ENCODE measurements around the gene ALKBH2.

Gene ALKBH2

DNA sequence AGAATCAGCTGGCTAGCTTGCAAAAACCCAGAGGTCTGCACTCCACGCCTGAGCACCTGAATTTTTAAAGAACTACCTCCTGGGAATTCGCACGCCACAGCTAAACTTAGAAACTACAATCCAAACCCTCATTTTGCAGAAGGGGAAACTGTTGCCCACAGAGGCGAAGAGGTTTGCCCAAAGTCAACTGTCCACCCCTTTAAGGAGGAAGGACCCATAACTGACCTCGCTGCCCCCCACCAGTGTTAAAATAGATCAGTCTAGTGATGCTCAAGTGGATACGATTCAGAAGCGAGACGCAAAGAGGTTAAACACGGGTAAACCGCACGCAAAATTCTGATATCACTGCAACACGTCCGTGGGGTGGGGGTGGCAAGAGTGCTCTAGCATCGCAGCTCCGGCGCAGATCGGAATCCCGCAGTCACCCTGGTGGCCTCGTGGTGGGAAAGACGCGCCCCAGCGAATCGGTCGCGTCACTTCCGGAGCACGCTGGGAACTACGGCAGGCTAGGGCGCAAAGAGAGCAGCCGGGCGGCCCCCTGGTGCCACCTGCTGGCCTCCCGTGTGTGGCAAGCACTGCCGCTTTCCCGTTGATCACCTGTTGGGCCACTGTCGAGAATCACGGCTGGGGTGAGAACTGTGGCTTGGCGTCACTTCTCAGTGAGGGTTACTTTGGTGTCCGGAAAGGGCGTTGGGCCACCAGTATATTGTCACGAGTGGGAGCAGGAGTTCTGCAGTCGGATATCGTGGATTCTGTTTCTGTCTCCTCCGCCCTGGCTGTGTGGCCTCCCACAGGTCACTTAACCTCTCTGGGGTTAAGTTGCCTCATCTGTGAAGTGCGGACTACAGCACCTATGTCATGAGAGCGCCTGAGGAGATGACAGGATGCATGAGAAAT, at the start of gene ALKBH2:
ALKBH2 (minus strand) TSS at position 451 of the 897 bp plus-strand sequence. CDS start 686 bp downstream, outside the sequence.
- peak; percentile 89 for DNase-seq

DNA sequence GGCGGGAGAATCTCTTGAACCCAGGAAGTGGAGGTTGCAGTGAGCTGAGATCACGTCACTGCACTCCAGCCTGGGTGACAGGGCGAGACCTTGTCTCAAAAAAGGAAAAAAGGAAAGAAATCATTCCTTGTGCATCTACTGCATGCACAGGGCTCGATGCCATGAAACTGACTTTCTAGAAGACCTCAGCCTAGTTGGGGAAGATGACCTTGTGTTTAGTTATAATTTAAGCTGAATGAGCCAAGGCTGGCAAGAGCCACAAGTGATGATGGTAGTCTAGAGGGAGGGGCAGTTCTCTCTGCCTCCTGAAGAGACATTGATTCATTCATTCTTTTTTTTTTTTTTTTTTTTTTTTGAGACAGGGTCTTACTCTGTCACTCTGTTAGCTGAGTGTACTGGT, 47.3 kb upstream of the ALKBH2 start:
- DNase-seq = no peak

DNA sequence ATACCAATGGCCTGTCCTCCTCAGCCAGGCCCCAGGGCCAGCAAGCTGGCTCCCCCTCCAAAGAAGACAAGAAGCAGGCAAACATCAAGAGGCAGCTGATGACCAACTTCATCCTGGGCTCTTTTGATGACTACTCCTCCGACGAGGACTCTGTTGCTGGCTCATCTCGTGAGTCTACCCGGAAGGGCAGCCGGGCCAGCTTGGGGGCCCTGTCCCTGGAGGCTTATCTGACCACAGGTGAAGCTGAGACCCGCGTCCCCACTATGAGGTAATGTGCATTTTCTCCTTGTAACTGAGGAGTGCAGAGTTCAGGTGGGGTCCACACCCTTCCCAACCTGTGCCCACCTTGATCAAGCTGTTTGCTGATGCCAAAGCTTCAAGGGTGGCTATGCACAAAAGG, 46.5 kb upstream of the ALKBH2 start:
- no peak for DNase-seq

DNA sequence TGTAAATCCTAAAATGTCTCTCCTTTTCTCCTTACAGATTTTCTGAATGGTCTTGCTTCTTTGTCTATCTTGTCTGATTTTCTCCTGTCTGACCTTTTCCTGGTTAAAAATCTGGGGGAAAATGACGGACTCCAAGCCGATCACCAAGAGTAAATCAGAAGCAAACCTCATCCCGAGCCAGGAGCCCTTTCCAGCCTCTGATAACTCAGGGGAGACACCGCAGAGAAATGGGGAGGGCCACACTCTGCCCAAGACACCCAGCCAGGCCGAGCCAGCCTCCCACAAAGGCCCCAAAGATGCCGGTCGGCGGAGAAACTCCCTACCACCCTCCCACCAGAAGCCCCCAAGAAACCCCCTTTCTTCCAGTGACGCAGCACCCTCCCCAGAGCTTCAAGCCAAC, 46.1 kb upstream of the ALKBH2 start:
- DNase-seq = no peak

DNA sequence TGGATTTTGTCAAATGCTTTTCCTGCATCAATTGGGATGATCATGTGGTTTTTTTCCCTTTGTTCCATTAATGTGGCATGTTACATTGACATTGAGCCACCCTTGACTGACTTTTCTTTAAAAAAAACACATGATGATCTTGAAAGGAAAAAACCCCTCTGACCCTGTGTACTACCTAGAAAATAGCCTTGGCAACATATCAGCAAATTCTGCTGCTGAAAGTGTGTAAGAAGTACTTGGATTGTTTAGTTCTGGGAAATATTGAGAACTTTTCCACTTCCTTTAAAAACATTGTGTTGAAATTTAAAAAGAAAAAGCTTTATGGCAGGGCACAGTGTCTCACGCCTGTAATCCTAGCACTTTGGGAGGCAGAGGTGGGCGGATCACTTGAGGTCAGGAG, 43.8 kb upstream of the ALKBH2 start:
- no peak for DNase-seq

DNA sequence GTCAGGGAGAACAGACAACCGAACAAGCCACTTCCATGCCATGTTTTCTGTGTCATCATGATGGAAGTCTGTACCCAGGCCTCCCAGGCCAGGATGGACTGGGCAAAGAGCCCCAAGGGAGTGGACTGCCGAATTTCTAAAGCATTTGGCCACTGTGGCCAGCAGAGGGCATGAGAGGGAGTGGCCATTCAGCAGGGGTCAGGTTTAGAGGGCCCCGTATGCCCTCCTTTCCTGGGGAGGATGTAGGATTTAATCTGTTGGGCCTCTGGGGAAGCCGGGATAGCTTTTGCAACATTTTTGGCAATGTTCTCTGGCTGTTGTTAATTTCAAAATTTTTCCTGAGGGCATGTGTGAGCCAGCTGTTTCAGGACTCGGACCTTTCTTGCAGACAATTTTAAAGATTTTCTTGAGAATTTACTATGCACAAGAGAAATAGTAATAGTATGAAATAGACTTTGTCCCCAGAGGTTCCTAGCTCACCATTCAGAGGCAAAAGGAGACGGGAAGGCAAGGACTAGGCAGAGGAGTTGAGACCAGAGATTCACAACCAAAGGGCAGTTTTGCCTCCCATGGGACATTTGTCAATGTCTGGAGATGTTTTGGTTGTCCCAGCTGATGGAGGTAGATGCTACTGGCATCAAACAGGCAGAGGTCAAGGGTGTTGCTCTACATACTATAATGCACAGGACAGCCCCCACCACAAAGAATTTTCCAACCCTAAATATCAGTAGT, 41.1 kb upstream of the ALKBH2 start:
- DNase-seq = no peak

DNA sequence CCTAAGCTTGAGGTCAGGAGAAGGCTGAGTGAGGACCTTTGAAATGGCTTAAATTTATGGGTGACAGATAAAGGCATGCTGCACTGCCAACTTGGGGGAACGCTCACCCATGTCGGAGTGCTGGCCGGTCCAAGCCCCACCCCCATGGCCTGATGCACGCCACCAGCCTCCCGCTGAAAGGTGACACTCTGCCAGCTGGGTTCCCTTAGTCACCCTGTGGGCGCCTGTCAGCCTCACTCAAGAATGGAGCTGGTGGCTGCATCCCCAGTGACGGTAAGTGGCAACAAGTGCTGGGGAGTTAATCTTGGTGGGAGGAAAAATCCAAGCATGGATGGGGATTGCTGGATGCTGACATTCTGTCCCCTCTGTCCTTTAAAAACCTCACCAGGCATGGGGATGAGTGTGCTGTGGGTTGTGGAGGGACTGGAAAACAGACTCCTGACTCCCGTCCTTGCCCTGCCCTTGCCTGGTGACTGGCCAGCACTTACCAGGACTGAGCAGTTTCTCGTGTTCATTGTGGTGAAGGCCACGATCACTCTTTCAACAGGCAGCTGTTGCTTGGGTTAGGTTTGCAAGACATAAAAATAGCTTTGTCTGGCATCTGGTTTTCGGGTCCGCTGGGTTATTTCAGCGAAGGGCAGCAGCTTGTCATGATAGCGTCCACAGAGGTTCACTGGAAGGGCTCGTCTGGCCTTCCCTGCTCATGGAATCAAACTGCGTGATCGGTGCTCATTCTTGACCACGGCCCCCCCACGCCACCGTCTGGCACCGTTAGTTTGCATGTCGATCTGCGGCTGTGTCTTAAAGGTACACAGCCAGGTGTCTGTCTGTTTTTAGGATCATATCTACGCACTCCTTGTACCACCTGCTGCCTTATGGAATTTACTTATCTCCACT, 38.1 kb upstream of the ALKBH2 start:
- DNase-seq = no peak

DNA sequence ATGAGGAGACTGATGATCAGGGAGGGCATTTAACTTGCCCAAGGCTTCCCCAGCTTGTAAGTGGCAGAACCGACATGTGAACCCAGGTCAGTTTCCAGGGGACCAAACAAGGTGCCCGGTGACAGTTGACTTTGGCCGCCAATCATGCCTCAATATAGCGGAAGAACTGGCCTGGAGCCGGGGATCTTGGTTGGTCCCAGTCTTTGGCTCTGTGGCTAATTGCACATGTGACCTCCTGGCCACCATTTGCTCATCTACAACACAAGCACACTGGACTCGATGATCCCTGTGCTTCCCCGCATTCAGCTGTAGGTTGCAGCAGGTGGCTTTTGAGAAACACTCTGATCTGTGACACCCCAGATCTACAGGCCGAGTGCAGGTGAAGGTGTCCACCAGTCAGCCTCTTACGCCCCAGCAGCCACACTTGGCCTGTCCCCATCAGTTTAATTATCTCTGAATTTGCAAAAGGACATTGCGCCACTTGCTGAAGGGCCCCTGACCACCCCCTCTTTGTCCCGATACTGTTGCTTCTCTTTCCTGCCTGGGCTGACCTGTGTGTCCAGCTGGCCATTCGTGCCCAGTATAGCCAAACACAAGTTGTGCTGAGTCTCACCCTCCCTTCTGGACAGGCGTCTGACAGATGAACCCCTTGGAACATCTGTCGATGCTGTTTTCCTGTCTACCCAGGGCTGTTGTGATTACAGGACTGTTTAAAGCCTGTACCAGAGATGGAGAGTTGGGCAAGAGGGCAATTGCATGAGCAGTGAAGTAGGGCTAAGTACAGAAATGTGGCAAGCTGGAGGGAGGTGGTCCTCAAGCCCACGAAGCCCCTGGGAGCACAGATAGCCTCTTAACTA, 37.3 kb upstream of the ALKBH2 start:
- no peak for DNase-seq

DNA sequence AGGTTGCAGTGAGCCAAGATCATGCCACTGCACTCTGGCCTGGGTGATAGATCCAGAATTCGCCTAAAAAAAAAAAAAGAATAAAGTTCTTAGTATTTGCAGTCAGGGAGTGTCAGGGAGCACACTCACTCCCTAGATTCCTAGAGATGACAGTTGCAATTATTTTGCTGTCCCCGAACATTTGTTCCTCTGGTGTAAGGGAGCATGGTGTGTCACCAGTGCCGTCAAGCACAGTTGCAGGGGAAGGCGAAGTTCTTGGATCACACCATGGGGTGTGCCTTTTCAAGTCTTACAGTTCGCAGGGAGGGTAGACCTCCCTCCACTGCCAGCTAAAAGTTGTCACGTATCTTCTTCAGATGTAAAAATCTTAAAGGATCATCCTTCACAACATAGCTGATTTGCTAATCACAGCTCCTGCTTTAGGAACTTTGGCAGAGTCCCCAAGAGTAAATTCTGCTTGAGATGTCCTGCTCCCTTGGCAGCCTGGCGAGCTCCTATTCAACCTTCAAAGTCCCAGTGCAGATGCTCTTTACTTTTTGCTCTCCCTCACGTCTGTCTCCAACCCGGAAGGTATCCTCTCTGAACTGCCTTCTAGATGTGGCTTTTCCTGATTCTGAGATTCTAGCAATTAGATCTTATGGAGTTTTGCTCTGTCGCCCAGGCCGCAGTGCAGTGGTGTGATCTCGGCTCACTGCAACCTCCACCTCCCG, 34.4 kb upstream of the ALKBH2 start:
- DNase-seq = no peak

DNA sequence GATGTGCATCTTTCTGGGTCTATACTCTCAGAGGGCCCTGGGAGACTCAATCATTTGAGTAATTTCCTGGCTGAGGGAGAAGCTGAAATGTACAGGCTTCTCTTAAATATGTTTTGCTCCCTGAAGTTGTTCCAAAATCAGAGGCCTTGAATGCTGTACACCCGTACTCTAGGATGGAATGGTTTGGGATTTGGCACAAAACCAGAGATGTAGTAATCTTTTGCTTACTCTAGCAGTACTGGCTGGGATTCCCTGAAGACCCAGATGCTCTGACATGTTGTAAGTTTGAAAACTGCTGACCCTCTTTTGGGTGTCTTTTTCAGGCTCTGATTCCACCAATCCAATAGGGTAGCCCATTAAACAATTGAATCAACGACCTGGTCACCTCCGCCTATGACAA, 33.5 kb upstream of the ALKBH2 start:
- no peak for DNase-seq

DNA sequence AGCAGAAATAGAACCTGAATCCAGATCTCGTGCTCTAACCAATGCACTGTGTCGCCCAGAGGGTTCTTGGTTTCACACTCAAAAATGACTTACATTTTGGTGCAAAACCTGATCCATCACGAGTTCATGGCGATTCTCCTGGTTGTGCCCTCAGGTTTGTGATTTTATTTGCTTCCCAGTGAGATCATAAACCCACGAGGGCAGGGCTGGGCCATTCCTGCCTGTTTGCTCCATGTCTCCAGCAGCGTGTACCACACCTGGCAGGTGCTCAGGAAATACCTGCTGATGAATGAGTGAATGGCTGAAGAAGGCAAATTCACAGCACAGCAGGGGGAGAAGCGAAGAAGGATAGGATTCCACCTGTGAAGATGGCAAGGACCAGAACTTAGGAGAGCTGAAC, 32.5 kb upstream of the ALKBH2 start:
- no peak for DNase-seq

DNA sequence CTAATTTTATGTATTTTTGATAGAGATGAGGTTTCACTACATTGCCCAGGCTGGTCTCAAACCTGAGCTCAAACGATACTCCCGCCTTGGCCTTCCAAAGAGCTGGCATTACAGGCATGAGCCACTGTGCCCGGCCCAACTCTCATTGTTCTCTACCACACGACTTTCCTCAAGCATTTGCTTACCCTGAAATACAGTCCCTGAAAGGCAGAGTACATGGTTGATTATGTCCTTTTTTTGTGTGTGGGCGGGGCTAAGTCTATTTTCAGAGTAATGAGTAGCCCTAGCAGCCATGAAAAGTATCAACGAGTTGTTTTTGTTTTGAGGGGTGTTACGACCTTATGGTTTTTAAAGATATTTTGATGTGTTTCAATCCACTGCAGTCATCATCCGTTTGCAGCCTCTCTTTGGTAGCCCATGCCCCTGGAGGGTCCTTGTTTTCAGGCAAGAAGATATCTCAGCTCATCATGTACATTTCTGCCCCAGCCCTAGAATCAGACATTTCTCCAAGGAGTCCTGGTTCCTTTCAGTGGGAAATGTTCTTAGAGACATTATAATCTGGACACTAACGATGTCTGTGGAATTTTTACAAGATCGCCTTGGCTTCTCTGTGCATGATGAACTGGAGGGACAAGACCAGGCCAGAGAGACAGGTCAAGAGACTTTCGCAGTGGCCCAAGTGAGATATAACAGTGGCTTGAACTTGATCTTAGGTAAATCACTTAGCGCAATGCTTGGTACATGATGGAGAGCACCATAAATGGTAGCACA, 31.8 kb upstream of the ALKBH2 start:
- no peak for DNase-seq

DNA sequence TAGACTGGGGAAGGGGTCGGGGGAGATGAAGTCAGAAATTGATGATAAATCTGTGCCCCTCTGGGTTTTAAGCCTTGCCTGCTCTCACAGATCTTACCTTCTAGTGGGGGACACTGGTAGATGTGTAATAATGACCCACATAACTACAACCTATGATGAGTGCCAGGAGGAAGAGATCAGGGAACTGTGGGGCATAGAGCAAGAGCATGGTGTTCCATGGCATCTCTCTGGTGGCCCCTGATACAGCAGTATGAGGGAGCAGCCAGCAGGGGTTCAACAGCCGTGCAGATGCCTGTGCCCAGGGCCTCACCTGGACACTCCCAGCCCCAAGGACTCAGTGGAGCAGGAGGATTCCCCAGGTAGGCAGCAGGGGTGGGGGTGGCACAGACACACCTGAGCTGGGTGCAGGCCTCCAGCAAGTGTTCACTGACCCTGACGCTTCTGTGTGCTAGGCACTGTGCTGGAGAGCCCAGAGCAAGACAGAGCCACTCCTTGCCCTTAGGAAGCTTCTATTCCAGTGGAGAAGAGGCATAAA, 28.1 kb upstream of the ALKBH2 start:
- DNase-seq = no peak

DNA sequence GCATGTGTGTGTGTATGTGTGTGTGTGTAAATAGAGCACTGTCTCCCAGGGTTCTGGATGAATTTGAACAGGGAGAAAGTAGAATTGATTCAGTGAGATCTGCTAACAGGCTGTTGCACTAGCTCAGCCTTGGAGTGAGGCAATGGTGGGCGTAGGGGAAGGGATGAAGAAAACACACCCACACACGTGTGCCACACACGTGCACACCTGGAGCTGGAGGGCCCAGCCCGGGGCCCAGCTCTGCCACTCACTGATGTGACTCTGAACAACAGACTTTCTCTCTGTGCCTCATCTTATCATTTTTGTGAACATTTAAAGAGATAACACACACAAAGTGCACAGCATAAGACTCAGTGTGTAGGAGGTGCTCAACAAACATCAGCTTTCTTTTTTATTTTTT, 27.3 kb upstream of the ALKBH2 start:
- DNase-seq = no peak

DNA sequence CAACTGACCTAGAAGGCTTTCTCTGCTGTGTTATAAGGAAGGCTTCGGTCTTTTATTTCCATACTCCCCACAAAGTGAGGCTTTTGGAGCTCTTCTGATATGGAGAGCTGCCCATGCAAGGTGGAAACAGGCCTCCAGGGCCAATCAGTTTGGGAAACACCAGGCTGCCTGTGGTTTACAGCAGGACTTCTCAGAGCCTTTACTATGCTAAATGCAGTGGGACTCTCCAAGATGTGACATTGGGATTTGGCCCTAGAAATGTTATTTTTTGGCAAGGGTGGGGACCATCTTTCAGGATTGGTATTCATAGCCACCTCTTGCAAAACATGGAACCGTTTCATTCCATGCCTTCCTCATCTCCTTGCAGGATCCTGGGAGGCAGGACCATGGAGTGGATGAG, 26.8 kb upstream of the ALKBH2 start:
- no peak for DNase-seq

DNA sequence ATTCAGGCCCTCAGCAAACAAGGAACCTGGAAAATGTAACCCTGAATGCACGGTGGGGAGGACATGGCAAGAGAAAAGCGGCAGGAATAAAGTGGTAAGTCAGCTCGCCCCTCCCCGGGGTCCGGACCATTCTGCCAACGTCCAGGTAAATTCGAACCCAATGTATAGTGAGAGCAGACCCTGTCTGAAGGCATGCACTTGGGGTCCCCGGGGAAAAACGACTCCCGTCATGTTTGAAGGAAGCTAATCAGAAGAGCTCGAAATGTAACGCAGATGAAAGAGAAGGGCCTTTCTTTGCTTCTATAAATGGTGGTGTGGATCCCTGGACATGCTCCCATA, 23.3 kb upstream of the ALKBH2 start:
- DNase-seq = no peak

DNA sequence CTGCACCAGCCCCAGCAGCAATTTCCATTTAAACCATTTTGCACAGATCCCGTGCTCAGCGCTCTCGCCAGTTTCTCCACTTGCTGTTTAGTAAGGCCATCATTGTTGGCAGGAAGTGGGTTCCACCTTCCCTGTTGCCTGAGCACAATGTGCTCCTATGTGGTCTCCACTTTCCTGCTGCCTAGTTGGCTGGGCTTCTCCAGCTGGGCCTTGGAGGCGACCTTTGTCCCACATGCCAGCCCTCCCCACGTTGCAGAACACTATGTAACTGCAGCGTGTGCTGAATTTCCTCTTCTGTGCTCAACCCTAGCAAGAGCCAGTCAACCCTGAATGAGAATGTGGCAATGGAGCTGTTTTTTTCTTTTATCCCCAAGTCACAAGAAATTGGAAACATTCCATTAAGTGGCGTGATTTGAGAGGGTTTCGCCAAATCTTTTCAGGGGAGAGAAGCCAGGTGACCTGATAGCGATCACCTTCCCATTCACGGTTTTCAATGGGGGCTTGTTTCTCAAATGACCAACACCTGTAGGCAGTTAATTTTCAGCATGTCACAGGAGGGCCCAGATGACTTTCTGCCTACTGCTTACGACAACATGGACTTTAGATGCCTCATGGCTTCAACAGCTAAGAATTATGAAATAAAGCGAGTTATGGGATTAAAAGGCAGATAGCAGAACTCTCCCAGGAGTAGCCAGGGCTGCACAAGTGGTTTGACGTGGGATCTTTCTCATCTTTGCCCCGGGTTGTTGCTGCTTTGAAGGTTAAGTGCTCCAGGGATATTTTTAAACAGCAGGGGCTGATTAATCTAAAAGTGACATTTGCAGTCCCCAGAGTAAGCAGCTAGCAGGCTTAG, 22.7 kb upstream of the ALKBH2 start, which contains the start of gene ACACB:
ACACB (plus strand) TSS at position 830 of the 853 bp plus-strand sequence. CDS start 22,819 bp downstream, outside the sequence.
- no peak for DNase-seq

DNA sequence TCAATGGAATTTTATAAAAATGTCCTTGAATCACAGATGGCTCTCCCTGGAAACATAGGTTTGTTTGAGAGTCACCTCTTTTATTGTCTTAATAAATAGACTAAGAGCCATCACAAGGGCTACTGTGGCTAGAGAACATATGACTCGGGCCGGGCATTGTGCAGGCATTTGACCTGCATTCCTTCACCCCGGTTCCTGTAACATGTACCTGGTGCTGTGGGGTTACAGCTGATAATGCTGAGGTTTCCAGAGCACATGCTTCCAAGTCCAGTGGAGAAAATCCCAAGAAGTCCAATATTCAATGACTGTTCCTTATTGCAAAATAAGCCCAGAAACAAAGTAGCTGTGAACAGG, 22.1 kb upstream of the ALKBH2 start:
- DNase-seq = no peak

DNA sequence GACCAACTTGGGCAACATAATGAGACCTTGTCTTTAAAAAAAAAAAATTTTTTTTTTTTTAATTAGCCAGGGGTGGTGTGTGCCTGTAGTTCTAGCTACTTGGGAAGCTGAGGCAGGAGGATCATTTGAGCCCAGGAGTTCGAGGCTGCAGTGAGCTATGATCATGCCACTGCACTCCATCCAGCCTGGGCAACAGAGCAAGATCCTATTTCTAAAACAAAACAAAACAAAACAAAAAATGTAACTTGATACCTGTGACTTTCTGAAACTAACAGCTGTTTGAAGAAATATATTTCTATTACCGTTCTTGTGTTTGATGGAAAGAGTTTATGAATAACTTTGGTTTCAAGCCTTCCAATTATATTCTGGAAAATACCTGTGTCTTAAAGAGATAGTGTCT, 21.4 kb upstream of the ALKBH2 start:
- no peak for DNase-seq

All from activated effector memory CD4-positive, alpha-beta T cell treated with Interleukin-2 at 50 U/mL for 16 hours (primary cell).